Stimulated activated effector memory CD8-positive, alpha-beta T cell treated with anti-CD3 and anti-CD28 coated beads, Interleukin-12 subunit alpha, Interleukin-12 subunit beta, amount 100 ng/mL, for 72 hours (primary cell): Measurements from ENCODE around the gene C2orf76.

Experiments
- ATAC-seq: fragments of 150-1000 bp; cut with Tn5 transposase; 2 replicates; pipeline ENCODE4 v1.10.0; 2021
- DNase-seq, 2 donors: peaks; one replicate each; pipeline ENCODE4 v3.0.0; 2021 to 2022; ENCODE audit warnings: low spot score in 2 of 2
- H3K27ac Mint-ChIP-seq: one replicate; pipeline ENCODE4 v1.8.0; 2022; ENCODE audit warnings: mild to moderate bottlenecking, mixed read lengths
- H3K36me3 Mint-ChIP-seq: one replicate; pipeline ENCODE4 v1.8.0; 2022; ENCODE audit warnings: mild to moderate bottlenecking, mixed read lengths
- H3K4me1 Mint-ChIP-seq: one replicate; pipeline ENCODE4 v1.8.0; 2022; ENCODE audit warnings: mixed read lengths
- H3K4me3 Mint-ChIP-seq: one replicate; pipeline ENCODE4 v1.8.0; 2022; ENCODE audit warnings: mild to moderate bottlenecking, mixed read lengths
- H3K9me3 Mint-ChIP-seq: one replicate; pipeline ENCODE4 v1.8.0; 2022; ENCODE audit warnings: mixed read lengths

The C2orf76 gene

GRCh38 chr2:119366161-119366648 is 429 bp downstream of the C2orf76 start:
- DNase-seq (no peak), ATAC-seq (no peak)
- peak overlapping the region; percentile 100 for H3K27ac Mint-ChIP-seq
- H3K4me3 Mint-ChIP-seq: peak overlapping the region; percentile 100
- peaks cover 49% of the 10 kb centered on the region for H3K36me3 Mint-ChIP-seq
- no peaks in the 10 kb centered on the region for H3K9me3 Mint-ChIP-seq
- peaks cover 51% of the 10 kb centered on the region for H3K4me1 Mint-ChIP-seq

DNA sequence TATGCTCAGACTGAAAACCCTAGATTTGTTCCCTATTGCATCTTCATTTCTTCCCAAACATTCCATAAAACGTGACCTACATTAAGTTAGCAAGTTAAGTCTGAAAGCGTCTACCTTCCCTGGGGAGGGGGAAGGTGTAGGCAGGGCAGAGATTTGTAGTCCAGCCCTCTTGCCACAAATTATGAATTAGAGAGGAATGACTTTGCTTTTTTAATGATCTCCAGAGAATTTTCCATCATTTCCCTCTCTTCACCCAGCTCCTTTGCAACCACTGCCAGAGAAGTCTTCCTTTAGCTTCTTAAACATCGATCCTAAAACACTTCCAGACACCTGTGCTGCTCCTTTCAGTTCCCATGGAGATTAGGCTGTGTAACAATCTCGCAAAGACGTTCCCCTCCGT is 1.2 kb downstream of the C2orf76 start:
- Mint-ChIP-seq H3K4me1 (peaks cover 51% of the 10 kb centered on the region), H3K36me3 (peaks cover 41% of the 10 kb centered on the region), H3K27ac (peak overlapping the region; percentile 100), H3K4me3 (peak overlapping the region; percentile 100), H3K9me3 (no peaks in the 10 kb centered on the region)
- DNase-seq: no peak
- ATAC-seq: no peak

DNA sequence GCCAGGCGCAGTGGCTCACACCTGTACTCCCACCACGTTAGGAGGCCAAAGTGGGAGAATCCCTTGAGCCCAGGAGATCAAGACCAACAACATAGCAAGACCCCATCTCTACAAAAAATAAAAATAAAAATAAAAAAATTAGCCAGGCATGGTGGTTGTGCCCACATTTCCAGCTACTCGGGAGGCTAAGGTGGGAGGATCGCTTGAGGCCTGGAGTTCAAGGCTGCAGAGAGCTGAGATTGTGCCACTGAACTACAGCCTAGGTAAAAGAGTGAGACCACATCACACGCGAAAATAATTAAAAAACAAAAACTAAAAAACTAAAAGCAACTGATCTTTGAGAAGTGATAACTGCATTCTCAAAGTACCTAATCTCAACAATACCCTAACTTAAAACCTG is 1.8 kb downstream of the C2orf76 start:
- no peaks in the 10 kb centered on the region for H3K9me3 Mint-ChIP-seq
- peaks cover 35% of the 10 kb centered on the region for H3K36me3 Mint-ChIP-seq
- ATAC-seq (no peak), DNase-seq (peak in 1 of 2 donors; percentile 23)
- H3K27ac Mint-ChIP-seq: peak overlapping the region; percentile 100
- H3K4me3 Mint-ChIP-seq: peak overlapping the region; percentile 100
- H3K4me1 Mint-ChIP-seq: peaks cover 48% of the 10 kb centered on the region

GRCh38 chr2:119360423-119360966 is 6.1 kb downstream of the C2orf76 start:
- Mint-ChIP-seq H3K4me1 (peaks cover 32% of the 10 kb centered on the region), H3K9me3 (no peaks in the 10 kb centered on the region), H3K4me3 (no peak overlapping the region), H3K36me3 (no peaks in the 10 kb centered on the region), H3K27ac (no peak overlapping the region)
- ATAC-seq (peak; percentile 52), DNase-seq (no peak)

- Mint-ChIP-seq H3K4me3 (no peak overlapping the region), H3K4me1 (peaks cover 25% of the 10 kb centered on the region), H3K27ac (no peak overlapping the region), H3K9me3 (no peaks in the 10 kb centered on the region), H3K36me3 (no peaks in the 10 kb centered on the region)
- no peak for ATAC-seq
- no peak for DNase-seq
These were observed 6.9 kb downstream of the C2orf76 start for GRCh38 chr2:119359774-119360173.

DNA sequence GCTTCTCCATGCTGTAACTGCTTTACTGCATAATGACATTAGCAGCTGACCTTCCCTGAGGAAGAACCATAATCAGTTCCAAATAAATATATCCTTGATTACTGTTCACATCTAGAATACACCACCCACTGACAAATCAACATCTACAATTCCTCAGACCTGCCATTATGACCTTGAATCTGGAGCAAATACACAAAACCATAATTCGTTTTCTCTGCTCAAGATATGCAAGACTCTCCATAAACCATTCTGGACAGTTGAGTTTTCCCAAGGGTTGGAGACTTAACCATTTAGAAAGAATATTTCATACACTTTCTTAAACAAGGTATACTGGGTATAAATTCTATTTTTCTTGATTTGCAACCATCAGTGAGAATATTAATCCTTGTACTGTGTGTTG is 11.8 kb downstream of the C2orf76 start:
- DNase-seq: no peak
- H3K4me3 Mint-ChIP-seq: no peak overlapping the region
- peaks cover 8% of the 10 kb centered on the region for H3K4me1 Mint-ChIP-seq
- ATAC-seq: no peak
- no peak overlapping the region for H3K27ac Mint-ChIP-seq
- no peaks in the 10 kb centered on the region for H3K9me3 Mint-ChIP-seq
- no peaks in the 10 kb centered on the region for H3K36me3 Mint-ChIP-seq

GRCh38 chr2:119352357-119352756 is 14.3 kb downstream of the C2orf76 start:
- Mint-ChIP-seq H3K4me1 (peaks cover 8% of the 10 kb centered on the region), H3K27ac (no peak overlapping the region), H3K4me3 (no peak overlapping the region), H3K36me3 (no peaks in the 10 kb centered on the region), H3K9me3 (no peaks in the 10 kb centered on the region)
- no peak for ATAC-seq
- no peak for DNase-seq

GRCh38 chr2:119350311-119350998 is 16.2 kb downstream of the C2orf76 start:
- Mint-ChIP-seq H3K9me3 (no peaks in the 10 kb centered on the region), H3K36me3 (no peaks in the 10 kb centered on the region), H3K27ac (no peak overlapping the region), H3K4me3 (no peak overlapping the region), H3K4me1 (no peaks in the 10 kb centered on the region)
- ATAC-seq: no peak
- no peak for DNase-seq

DNA sequence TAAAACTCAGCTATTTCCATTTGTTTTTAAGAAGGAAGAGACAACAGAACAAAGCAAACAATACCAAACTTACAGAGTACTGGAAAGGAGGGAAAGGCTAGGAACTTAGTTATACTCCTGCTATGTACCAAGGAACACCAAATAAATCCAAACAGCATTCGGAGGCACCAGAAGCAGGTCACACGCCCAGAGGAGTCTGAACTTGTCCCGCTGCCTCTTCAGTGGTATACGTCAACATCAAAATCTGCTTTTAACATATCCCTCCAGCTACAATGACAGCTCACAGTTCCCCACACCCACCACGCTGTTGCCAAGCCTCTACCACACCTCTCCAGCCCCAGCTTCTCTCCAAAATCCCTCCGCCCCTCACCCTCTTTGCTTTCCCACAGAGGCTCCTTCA is 17.3 kb downstream of the C2orf76 start:
- no peaks in the 10 kb centered on the region for H3K4me1 Mint-ChIP-seq
- ATAC-seq (no peak), DNase-seq (no peak)
- H3K27ac Mint-ChIP-seq: no peak overlapping the region
- no peak overlapping the region for H3K4me3 Mint-ChIP-seq
- H3K36me3 Mint-ChIP-seq: no peaks in the 10 kb centered on the region
- no peaks in the 10 kb centered on the region for H3K9me3 Mint-ChIP-seq

DNA sequence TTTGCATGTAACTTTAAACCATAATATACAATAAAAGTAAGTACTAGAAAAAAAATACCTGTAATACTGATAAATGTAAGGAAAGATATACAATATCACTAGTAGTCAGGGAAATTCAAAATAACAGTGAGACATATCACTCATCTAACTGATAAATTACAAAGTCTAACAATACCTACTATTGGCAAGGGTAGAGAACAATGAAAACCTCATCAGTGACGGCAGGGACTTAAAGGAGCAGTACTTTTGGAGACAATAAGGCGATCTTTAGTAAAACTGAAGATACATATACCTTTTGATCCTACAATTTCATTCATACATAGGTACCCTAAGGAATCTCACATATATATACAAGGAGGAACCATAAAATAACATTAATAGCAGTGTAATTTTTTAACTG is 24.9 kb downstream of the C2orf76 start:
- Mint-ChIP-seq H3K9me3 (no peaks in the 10 kb centered on the region), H3K4me1 (peaks cover 19% of the 10 kb centered on the region), H3K27ac (no peak overlapping the region), H3K36me3 (no peaks in the 10 kb centered on the region), H3K4me3 (no peak overlapping the region)
- ATAC-seq (no peak), DNase-seq (no peak)

GRCh38 chr2:119339562-119339923 is 27.1 kb downstream of the C2orf76 start:
- ATAC-seq: no peak
- Mint-ChIP-seq H3K4me3 (peak overlapping the region; percentile 26), H3K27ac (peak overlapping the region; percentile 86), H3K4me1 (peaks cover 19% of the 10 kb centered on the region), H3K36me3 (no peaks in the 10 kb centered on the region), H3K9me3 (no peaks in the 10 kb centered on the region)
- no peak for DNase-seq

DNA sequence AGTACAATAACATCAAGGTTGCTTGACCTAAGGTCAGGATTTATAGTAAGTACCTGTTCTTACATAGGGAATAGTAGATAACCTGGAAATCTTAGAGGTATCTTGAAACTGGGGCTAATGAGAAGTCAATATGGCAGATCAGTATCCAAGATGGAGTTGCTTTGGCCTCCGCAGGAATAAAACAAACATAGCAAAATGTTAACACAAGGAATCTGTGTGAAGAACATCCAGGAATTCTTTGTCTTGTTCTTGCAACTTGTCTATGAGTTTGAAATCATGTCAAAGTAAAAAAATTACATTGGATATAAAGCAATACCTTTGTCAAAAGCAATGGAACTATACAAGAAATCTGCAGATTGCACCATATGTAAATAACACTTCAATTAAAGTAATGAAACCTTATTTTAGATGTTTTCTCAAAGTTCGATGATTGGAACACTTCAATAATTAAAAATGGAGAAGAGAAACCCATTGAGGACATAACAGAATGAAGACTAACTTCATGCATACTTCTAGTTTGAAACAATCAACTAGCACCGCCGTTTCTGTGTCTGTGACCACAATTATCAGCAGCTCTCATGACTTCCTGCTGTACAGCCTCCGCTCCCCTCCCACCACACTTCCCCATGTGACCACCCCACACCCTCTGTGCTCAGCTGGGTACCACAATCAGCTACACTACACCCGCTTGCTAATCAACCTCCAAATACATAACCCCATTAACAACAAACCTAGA is 27.6 kb downstream of the C2orf76 start:
- H3K9me3 Mint-ChIP-seq: no peaks in the 10 kb centered on the region
- H3K36me3 Mint-ChIP-seq: no peaks in the 10 kb centered on the region
- peak; percentile 91 for ATAC-seq
- H3K4me1 Mint-ChIP-seq: peaks cover 19% of the 10 kb centered on the region
- DNase-seq: no peak
- peak overlapping the region; percentile 26 for H3K4me3 Mint-ChIP-seq
- H3K27ac Mint-ChIP-seq: peak overlapping the region; percentile 86

GRCh38 chr2:119338272-119338671 is 28.4 kb downstream of the C2orf76 start:
- H3K4me1 Mint-ChIP-seq: peaks cover 19% of the 10 kb centered on the region
- H3K9me3 Mint-ChIP-seq: no peaks in the 10 kb centered on the region
- ATAC-seq: no peak
- H3K27ac Mint-ChIP-seq: peak overlapping the region; percentile 55
- H3K4me3 Mint-ChIP-seq: no peak overlapping the region
- H3K36me3 Mint-ChIP-seq: no peaks in the 10 kb centered on the region
- no peak for DNase-seq

DNA sequence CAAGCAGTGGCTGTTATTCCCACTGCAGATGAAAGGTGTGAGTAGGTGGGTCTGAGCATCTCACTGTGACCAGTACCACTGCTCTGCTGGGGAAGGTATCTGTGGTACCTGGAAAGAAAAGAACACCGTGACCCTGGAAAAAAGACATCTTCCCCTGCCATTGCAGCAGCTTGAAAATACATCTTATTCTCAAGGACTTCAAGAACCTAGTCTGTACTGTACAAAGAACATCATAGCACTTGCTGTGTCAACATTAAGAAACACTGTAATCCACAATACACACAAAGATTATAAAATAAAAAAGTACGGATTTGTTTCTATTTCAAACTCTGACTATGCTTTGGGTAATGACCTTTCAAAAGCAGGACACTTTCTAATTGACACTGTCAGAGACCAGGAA is 28.9 kb downstream of the C2orf76 start:
- Mint-ChIP-seq H3K4me3 (no peak overlapping the region), H3K36me3 (no peaks in the 10 kb centered on the region), H3K9me3 (no peaks in the 10 kb centered on the region), H3K4me1 (peaks cover 19% of the 10 kb centered on the region), H3K27ac (no peak overlapping the region)
- no peak for ATAC-seq
- DNase-seq: no peak

GRCh38 chr2:119333833-119334232 is 32.8 kb downstream of the C2orf76 start:
- no peak overlapping the region for H3K27ac Mint-ChIP-seq
- ATAC-seq: no peak
- no peaks in the 10 kb centered on the region for H3K9me3 Mint-ChIP-seq
- H3K4me1 Mint-ChIP-seq: peaks cover 7% of the 10 kb centered on the region
- H3K4me3 Mint-ChIP-seq: no peak overlapping the region
- H3K36me3 Mint-ChIP-seq: no peaks in the 10 kb centered on the region
- no peak for DNase-seq

- Mint-ChIP-seq H3K9me3 (no peaks in the 10 kb centered on the region), H3K36me3 (no peaks in the 10 kb centered on the region), H3K27ac (no peak overlapping the region), H3K4me3 (no peak overlapping the region), H3K4me1 (peaks cover 4% of the 10 kb centered on the region)
- ATAC-seq (no peak), DNase-seq (no peak)
These were observed 33.3 kb downstream of the C2orf76 start for GRCh38 chr2:119333360-119333759.
